ENCODE results near the gene DHX57. TPM values are rescaled to one million over a fixed set of nuclear protein-coding genes. Genes with fewer than 3 reads are reported as not detected.

Gene DHX57
- total RNA-seq, 4 donors from 2014 or later: 11.1 to 17.4 (median 12.2) TPM

- DNase-seq (ENCODE audit: extremely low spot score): no peak
- intact Hi-C loops (cut with DNase I): no loop called here
- WGBS: 90% methylated on average over 6 of the region's 6 CpGs
- Histone ChIP-seq H3K27ac (replicated peaks in 1 of 4) (no peak overlapping the region), H3K4me1 (peaks cover 0 to 7% (median 0%) of the 10 kb centered on the region in 4 donors), H3K36me3 (no peaks in the 10 kb centered on the region), H3K9me3 (no peaks in the 10 kb centered on the region), H3K4me3 (no peak overlapping the region), H3K27me3 (no peaks in the 10 kb centered on the region)
- TF ChIP-seq, protein P1, sequence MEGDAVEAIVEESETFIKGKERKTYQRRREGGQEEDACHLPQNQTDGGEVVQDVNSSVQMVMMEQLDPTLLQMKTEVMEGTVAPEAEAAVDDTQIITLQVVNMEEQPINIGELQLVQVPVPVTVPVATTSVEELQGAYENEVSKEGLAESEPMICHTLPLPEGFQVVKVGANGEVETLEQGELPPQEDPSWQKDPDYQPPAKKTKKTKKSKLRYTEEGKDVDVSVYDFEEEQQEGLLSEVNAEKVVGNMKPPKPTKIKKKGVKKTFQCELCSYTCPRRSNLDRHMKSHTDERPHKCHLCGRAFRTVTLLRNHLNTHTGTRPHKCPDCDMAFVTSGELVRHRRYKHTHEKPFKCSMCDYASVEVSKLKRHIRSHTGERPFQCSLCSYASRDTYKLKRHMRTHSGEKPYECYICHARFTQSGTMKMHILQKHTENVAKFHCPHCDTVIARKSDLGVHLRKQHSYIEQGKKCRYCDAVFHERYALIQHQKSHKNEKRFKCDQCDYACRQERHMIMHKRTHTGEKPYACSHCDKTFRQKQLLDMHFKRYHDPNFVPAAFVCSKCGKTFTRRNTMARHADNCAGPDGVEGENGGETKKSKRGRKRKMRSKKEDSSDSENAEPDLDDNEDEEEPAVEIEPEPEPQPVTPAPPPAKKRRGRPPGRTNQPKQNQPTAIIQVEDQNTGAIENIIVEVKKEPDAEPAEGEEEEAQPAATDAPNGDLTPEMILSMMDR (IDR thresholded peaks at IDR 0.05): no peak
- no peak for TF ChIP-seq POLR2A (IDR thresholded peaks at IDR 0.05; ENCODE audit: low read depth)
- no peak for TF ChIP-seq POLR2AphosphoS5 (IDR thresholded peaks at IDR 0.05)
- no peak for TF ChIP-seq EP300 (IDR thresholded peaks at IDR 0.05)
Measured at GRCh38 chr2:38788306-38788705, 87.4 kb downstream of the DHX57 start.

DNA sequence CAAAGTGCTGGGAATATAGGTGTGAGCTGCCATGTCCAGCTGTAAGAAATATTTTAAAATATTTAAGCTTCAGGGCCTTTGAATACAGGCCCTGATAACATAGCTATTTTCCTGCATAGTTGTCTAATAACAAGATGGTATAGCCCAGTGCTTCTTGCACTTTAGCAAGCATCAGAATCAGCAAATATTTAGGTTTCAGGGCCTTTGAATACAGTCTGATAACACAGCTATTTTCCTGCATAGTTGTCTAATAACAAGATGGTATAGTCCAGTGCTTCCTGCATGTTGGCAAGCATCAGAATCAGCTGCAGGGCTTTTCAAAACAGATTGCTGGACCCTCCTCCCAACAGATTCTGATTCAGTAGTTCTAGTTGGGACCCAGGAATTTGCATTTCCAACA lies 92.1 kb downstream of the DHX57 start:
- H3K9me3 ChIP-seq: no peaks in the 10 kb centered on the region
- H3K4me1 ChIP-seq: peaks cover 4 to 15% (median 7%) of the 10 kb centered on the region in 4 donors
- H3K4me3 ChIP-seq: no peak overlapping the region
- peaks cover 5 to 35% (median 21%) of the 10 kb centered on the region in 4 donors for H3K36me3 ChIP-seq
- intact Hi-C loops (cut with DNase I): no loop called here
- no peaks in the 10 kb centered on the region for H3K27me3 ChIP-seq
- no peak for DNase-seq (ENCODE audit: extremely low spot score)
- no peak for TF ChIP-seq POLR2AphosphoS5 (IDR thresholded peaks at IDR 0.05)
- TF ChIP-seq POLR2A (IDR thresholded peaks at IDR 0.05; ENCODE audit: low read depth): no peak
- TF ChIP-seq, protein P1 (IDR thresholded peaks at IDR 0.05): no peak
- TF ChIP-seq EP300 (IDR thresholded peaks at IDR 0.05): no peak
- H3K27ac ChIP-seq (replicated peaks in 1 of 4): no peak overlapping the region

- intact Hi-C loops (cut with DNase I): no loop called here
- no peak for TF ChIP-seq POLR2AphosphoS5 (IDR thresholded peaks at IDR 0.05)
- TF ChIP-seq, protein P1 (IDR thresholded peaks at IDR 0.05): no peak
- no peak for TF ChIP-seq POLR2A (IDR thresholded peaks at IDR 0.05; ENCODE audit: low read depth)
- no peak for TF ChIP-seq EP300 (IDR thresholded peaks at IDR 0.05)
- Histone ChIP-seq H3K27ac (replicated peaks in 1 of 4) (peak overlapping the region; percentile 66 to 76 (median 74)), H3K27me3 (no peaks in the 10 kb centered on the region), H3K4me3 (peak overlapping the region; percentile 62 to 72 (median 65)), H3K4me1 (peaks cover 5 to 16% (median 12%) of the 10 kb centered on the region in 4 donors), H3K9me3 (no peaks in the 10 kb centered on the region), H3K36me3 (peaks cover 5 to 35% (median 21%) of the 10 kb centered on the region in 4 donors)
- 9% methylated on average over 8 of the region's 8 CpGs for WGBS
- no peak for DNase-seq (ENCODE audit: extremely low spot score)
Measured at GRCh38 chr2:38778687-38779082, 97.0 kb downstream of the DHX57 start.

DNA sequence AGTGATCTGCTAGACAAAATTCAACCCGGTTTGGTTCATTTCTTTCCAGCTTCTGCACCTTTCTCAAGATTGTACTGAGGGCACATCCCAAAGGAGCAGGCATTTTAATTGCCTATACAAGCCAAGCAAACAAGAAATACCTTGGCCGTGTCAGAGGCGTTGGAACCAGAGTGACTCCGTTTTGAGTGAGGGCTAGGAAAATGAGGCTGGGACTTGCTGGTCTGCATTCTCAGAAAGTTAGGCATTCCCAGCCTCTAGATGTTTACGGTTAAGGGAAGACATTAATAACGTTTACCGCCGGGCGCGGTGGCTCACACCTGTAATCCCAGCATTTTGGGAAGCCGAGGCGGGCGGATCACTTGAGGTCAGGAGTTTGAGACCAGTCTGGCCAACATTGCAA lies 99.2 kb downstream of the DHX57 start:
- intact Hi-C loops (cut with DNase I): no loop called here
- no peaks in the 10 kb centered on the region for H3K9me3 ChIP-seq
- no peaks in the 10 kb centered on the region for H3K27me3 ChIP-seq
- no peak for DNase-seq (ENCODE audit: extremely low spot score)
- H3K36me3 ChIP-seq: peaks cover 2 to 19% (median 12%) of the 10 kb centered on the region in 4 donors
- TF ChIP-seq EP300 (IDR thresholded peaks at IDR 0.05) (no peak), POLR2AphosphoS5 (IDR thresholded peaks at IDR 0.05) (no peak)
- TF ChIP-seq, protein P1 (IDR thresholded peaks at IDR 0.05): no peak
- 87% methylated on average over 13 of the region's 13 CpGs for WGBS
- H3K4me3 ChIP-seq: no peak overlapping the region
- H3K27ac ChIP-seq (replicated peaks in 1 of 4): no peak overlapping the region
- peaks cover 5 to 16% (median 12%) of the 10 kb centered on the region in 4 donors for H3K4me1 ChIP-seq

DNA sequence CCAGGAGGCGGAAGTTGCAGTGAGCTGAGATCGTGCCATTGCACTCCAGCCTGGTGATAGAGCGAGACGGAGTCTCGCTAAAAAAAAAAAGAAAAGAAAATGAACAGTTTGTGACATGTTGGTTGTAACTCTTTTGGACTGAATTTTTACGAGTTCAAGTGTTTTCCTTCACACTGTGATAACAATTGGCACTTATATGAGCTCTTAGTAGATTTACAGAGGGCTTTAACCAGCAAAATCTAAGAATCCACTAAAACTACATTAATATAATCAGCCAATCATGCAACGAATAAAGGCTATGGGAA lies 99.9 kb downstream of the DHX57 start:
- 86% methylated on average over 7 of the region's 7 CpGs for WGBS
- Histone ChIP-seq H3K9me3 (no peaks in the 10 kb centered on the region), H3K4me3 (no peak overlapping the region), H3K27ac (replicated peaks in 1 of 4) (no peak overlapping the region), H3K27me3 (no peaks in the 10 kb centered on the region), H3K36me3 (peaks cover 0 to 12% (median 5%) of the 10 kb centered on the region in 4 donors), H3K4me1 (peaks cover 5 to 16% (median 12%) of the 10 kb centered on the region in 4 donors)
- TF ChIP-seq EP300 (IDR thresholded peaks at IDR 0.05): no peak
- TF ChIP-seq POLR2A (IDR thresholded peaks at IDR 0.05; ENCODE audit: low read depth): no peak
- TF ChIP-seq, protein P1 (IDR thresholded peaks at IDR 0.05): no peak
- no peak for DNase-seq (ENCODE audit: extremely low spot score)
- intact Hi-C loops (cut with DNase I): no loop called here

Measured in esophagus muscularis mucosa (tissue), 4 donors.